Skeletal muscle satellite cell (primary cell): ENCODE data around the gene SOCS3.

Source experiments
- H3K27me3 ChIP-seq: 2 replicates; pipeline ENCODE4 v1.7.0; 2013; ENCODE audit warnings: low read length; ENCODE audit not compliant: control insufficient read depth, insufficient read depth
- H3K36me3 ChIP-seq: 2 replicates; pipeline ENCODE4 v1.7.0; 2013; ENCODE audit warnings: mild to moderate bottlenecking, control low read depth, low read length; ENCODE audit not compliant: insufficient read depth
- H3K4me1 ChIP-seq: 2 replicates; pipeline ENCODE4 v1.7.0; 2013; ENCODE audit warnings: low read length; ENCODE audit not compliant: control insufficient read depth, insufficient read depth
- H3K4me2 ChIP-seq: 2 replicates; pipeline ENCODE4 v1.7.0; 2013; ENCODE audit warnings: mild to moderate bottlenecking, low read length
- H3K4me3 ChIP-seq: 2 replicates; pipeline ENCODE4 v1.7.0; 2013; ENCODE audit warnings: low read length
- H3K9ac ChIP-seq: 2 replicates; pipeline ENCODE4 v1.7.0; 2013; ENCODE audit warnings: mild to moderate bottlenecking, low read depth, low read length, moderate library complexity
- H3K9me3 ChIP-seq: replicated peaks from 2 replicates; pipeline ENCODE4 v1.7.0; 2013; ENCODE audit warnings: mild to moderate bottlenecking, control low read depth, low read length

SOCS3 gene

DNA sequence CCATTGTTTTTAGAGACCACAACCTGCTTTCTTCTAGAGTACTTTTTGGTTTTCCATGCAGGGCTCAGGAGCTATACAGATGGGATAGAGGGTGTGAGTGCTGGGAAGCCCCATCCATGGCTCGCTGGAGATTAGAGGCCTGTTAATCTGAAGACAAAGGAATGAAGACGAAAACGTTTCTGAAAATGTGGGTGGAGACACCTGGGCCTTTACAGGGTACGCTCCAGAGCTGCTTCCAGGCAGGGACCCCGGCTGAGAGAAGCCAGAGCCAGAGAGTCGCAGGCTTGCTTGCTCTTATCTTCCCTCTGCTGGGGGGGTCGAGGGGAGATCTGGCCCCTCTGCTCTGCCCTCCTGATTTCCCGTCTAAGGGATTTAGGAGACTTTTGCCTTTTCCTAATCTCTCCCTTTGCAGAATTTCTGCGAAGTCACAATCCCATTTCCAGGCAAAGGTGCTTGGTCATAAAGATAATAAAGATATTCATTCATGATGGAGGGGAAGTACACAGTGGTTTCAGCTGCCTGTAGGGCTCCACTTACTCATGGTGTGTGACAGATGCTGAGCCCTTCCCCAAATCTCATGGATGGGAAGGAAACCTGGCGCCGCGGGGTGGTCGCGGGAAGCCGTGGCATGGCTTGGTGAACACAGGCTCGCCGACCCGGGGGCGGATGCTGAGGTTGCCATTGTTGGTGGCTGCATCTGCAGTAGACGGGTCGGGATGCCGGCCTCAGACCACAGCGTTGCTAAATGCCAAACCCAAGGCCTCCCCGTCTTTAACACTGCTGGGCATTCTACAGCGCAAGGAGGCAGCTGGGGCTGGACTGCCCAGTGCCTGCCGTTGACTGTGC, 4.8 kb upstream of the SOCS3 start:
- H3K4me2 ChIP-seq = no peak overlapping the region
- no peak overlapping the region for H3K9ac ChIP-seq
- H3K4me3 ChIP-seq = no peak overlapping the region
- H3K9me3 ChIP-seq = no peaks in the 10 kb centered on the region
- peaks cover 7% of the 10 kb centered on the region for H3K27me3 ChIP-seq
- peaks cover 19% of the 10 kb centered on the region for H3K4me1 ChIP-seq
- no peaks in the 10 kb centered on the region for H3K36me3 ChIP-seq

DNA sequence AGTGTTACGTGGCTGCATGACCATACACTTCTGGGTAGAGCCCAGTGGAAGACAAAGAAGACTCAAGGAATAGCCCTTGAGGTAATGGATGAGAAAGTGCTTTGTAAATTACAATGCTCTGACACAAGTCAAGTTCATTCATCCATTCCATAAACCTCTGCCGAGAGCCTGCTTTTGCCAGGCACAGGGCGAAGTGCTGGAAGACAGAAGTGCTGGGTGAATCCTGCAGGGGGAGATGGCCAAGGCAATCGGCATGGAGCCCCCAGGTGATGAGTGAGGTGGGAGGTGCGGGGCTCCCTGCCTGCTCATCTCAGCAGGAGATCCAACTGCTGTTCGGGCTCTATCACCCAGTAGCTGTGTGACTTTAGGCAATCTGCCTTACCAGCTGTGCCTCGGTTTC, 2.8 kb upstream of the SOCS3 start:
- no peak overlapping the region for H3K4me2 ChIP-seq
- peaks cover 32% of the 10 kb centered on the region for H3K4me1 ChIP-seq
- no peak overlapping the region for H3K4me3 ChIP-seq
- H3K9me3 ChIP-seq = no peaks in the 10 kb centered on the region
- H3K36me3 ChIP-seq = peaks cover 12% of the 10 kb centered on the region
- H3K27me3 ChIP-seq = peaks cover 7% of the 10 kb centered on the region
- no peak overlapping the region for H3K9ac ChIP-seq

DNA sequence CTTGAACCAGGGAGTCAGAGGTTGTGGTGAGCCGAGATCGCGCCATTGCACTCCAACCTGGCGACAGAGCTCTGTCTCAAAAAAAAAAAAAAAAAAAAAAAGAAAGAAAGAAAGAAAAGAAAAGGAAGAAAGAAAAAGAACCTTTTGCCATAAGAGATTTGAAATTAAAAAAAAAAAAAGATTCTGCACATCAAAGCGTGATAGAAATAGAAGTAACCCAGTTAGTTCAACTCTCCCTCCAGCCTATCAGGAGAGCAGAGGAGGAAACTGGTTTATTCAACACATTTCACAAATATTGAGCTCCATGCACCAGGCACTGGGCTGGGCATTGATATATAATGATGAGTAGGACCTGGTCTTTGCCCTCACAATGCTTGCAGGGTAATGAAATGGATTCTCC, 2.4 kb upstream of the SOCS3 start:
- Histone ChIP-seq H3K36me3 (peaks cover 17% of the 10 kb centered on the region), H3K9ac (no peak overlapping the region), H3K4me1 (peaks cover 36% of the 10 kb centered on the region), H3K4me2 (no peak overlapping the region), H3K9me3 (no peaks in the 10 kb centered on the region), H3K4me3 (no peak overlapping the region), H3K27me3 (peaks cover 7% of the 10 kb centered on the region)

DNA sequence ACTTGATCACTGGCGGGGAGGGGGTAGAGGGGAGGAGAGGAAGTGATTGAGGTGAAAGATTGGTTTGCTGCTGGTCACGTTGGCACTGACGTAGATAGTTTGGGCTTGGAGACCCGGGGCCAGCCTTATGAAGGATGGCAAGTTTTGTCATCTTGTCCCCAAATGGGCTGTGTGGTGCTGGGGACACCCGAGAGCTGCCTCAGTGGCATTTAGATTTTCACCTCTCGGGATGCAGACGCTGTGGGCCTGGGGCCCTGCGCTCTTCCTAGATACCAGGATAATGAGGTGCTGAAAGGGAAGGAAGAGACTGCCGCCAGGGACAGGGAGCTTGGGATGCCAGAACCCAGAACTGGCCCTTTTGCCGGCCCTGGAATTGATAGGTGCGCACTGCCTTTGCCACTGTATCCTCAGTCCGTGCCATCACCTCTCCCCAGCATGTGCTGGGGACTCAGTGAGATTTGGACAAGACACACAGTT, 1.4 kb upstream of the SOCS3 start:
- Histone ChIP-seq H3K4me2 (no peak overlapping the region), H3K9me3 (no peaks in the 10 kb centered on the region), H3K4me1 (peaks cover 38% of the 10 kb centered on the region), H3K9ac (no peak overlapping the region), H3K4me3 (no peak overlapping the region), H3K36me3 (peaks cover 24% of the 10 kb centered on the region), H3K27me3 (peaks cover 3% of the 10 kb centered on the region)

DNA sequence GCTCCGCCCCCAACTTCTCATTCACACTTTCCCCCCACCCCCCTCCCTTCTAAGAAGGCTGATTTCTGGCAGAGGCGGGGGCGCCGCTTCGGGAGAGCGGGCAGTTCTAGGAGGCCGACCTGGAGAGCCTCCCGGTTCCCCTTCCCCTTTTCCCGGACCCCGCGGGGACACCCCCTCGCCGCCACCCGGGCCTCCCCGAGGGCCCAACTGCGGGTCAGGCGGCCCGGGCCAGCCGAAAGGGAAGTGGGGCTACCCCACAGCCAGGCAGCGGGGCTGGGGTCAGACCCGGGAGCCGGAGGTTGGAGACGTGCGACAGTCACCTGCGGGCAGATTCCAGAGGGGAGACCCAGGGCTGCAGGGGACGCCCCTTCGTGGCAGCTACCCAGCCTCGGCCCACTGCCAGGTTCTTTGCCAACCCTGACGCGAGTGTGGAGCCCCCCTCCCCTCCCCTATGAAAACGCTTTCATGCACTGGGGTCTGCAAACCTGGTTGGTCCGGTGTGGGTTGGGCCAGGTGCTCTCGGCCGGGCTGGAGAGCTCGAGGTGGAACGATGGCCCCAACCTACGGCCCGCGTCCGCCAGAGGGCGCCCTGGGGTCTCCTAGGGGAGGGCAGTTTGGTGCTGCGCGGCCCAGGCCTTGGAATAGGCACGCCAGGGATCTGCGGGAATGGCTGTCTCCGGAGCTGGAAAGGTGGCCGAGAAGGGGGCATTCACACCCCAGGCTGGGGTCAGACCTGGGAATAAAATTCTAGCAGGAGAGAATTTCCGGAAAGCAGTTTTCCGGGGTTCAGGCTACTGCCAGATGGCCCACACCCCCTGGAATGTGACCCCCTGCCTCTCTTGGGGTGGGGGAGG, 721 bp upstream of the SOCS3 start:
- peak overlapping the region; percentile 92 for H3K9ac ChIP-seq
- peak overlapping the region; percentile 89 for H3K4me3 ChIP-seq

DNA sequence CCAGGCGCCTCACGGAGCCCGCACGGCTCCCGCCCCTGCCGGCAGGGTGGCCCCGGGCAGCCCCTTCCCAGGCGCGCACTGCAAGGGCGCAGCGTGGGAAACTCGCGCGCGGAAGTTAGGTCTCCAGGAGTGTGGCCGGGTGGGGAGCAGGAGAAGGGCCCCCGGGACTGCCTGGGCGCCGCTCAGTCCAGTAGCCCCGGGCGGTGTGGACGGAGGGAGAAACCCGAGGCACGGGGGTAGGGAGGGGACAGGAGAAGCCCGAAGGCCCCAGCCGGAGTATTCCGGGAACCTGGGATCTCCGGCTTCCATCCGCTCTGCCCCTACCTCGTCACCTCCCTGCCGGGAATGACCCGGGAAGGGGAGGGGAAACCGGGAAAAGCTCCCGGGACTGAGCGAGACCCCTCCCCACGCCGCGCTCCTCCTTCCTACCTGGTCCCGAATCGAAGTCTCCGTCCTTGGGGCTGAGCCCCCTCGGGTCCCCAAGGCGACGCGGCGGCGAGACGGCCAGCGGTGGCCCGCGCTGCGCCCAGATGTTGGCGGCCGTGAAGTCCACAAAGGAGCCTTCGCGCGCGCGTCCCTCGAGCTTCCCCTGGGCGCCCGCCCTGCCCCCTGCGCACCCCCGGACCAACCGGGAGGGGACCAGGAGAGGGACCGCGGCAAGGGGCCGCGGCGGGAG, 418 bp downstream of the SOCS3 start:
- Histone ChIP-seq H3K27me3 (no peaks in the 10 kb centered on the region), H3K4me2 (peak overlapping the region; percentile 97), H3K4me3 (peak overlapping the region; percentile 89), H3K9me3 (no peaks in the 10 kb centered on the region), H3K9ac (peak overlapping the region; percentile 92), H3K36me3 (peaks cover 30% of the 10 kb centered on the region), H3K4me1 (peaks cover 33% of the 10 kb centered on the region)

More for the DNA sequence above, 721 bp upstream of the SOCS3 start:
- Histone ChIP-seq H3K4me1 (peaks cover 37% of the 10 kb centered on the region), H3K9me3 (no peaks in the 10 kb centered on the region), H3K27me3 (no peaks in the 10 kb centered on the region), H3K36me3 (peaks cover 30% of the 10 kb centered on the region), H3K4me2 (peak overlapping the region; percentile 81)

DNA sequence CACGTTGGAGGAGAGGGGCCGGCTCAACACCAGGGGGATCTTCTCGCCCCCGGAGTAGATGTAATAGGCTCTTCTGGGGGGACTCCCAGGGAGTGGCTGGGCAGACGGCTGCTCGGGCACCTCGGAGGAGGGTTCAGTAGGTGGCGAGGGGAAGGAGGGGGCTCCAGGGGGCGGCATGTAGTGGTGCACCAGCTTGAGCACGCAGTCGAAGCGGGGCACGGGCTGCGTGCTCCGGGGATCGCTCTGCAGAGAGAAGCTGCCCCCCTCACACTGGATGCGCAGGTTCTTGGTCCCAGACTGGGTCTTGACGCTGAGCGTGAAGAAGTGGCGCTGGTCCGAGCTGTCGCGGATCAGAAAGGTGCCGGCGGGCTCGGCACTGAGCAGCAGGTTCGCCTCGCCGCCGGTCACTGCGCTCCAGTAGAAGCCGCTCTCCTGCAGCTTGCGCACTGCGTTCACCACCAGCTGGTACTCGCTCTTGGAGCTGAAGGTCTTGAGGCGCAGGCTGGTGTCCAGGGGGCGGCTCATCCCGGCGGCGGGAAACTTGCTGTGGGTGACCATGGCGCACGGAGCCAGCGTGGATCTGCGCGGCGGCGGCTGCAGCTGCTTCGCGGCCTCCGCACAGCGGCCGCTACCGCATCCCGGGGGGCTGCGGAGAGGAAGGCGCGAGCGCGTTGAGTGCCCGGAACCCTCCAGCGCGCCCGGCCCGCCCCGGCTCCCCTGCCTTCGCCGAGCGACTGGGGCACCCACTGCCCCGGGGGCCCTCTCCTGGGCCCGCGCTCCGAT, 1.1 kb downstream of the SOCS3 start:
- Histone ChIP-seq H3K27me3 (no peaks in the 10 kb centered on the region), H3K9ac (peak overlapping the region; percentile 92), H3K4me2 (peak overlapping the region; percentile 97), H3K4me3 (peak overlapping the region; percentile 89), H3K9me3 (no peaks in the 10 kb centered on the region), H3K36me3 (peaks cover 30% of the 10 kb centered on the region), H3K4me1 (peaks cover 40% of the 10 kb centered on the region)

DNA sequence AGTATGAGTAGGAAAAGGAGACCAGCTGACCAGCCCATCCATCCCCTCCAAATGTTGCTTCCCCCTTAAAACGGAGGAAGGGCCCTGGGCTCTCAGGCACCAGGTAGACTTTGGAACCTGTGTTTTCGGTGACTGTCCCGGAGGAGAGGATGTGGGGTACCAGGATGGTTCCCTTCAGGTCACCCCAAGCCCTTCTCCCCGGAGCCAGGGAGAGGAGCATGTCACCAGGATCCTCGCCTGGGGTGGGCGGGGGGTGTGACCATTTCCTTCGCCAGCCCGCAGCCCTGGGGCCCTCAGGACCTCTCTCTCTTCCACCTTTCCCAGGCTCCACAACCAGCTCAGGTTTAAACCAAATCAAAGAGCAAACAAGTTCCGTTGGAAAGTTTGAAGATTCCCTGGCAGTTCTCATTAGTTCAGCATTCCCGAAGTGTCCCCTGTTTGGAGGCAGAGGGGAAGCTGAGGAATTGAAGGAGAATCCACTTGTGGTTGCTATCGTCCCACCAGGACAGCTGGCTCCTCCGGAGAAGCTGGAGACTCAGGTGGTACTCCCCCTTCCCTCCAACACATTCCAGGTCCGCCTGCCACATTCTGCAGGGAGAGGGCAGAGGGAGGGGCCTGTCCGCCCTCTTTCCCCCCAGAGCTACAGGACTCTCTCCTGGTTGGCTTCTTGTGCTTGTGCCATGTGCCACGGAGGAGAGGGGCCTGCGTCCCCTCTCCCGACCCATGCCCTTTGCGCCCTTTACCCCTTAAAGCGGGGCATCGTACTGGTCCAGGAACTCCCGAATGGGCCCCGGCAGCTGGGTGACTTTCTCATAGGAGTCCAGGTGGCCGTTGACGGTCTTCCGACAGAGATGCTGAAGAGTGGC, 2.0 kb downstream of the SOCS3 start:
- H3K27me3 ChIP-seq = no peaks in the 10 kb centered on the region
- H3K4me2 ChIP-seq = peak overlapping the region; percentile 97
- H3K4me3 ChIP-seq = peak overlapping the region; percentile 89
- peak overlapping the region; percentile 92 for H3K9ac ChIP-seq
- H3K4me1 ChIP-seq = peaks cover 48% of the 10 kb centered on the region
- peaks cover 30% of the 10 kb centered on the region for H3K36me3 ChIP-seq
- H3K9me3 ChIP-seq = no peaks in the 10 kb centered on the region

DNA sequence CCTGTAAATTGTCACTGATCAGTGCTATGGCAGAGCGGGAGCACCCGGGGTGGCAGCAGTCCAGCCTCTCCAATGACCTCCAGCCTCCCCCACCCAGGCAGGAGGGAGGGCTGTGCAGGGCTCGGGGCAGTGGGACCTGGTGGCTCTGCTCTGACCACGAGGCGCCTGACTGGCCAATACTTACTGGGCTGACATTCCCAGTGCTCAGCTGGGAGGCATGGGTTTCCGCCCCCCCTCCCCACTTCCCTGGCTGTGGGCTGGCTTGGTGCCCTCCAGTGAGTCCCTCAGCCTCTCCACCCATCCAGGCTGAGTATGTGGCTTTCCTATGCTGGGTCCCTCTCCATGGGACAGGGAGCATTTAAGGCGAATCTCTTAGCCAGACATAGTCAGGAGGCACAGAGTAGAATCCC, 2.7 kb downstream of the SOCS3 start:
- no peaks in the 10 kb centered on the region for H3K9me3 ChIP-seq
- H3K4me1 ChIP-seq = peaks cover 54% of the 10 kb centered on the region
- no peaks in the 10 kb centered on the region for H3K27me3 ChIP-seq
- peak overlapping the region; percentile 92 for H3K9ac ChIP-seq
- peak overlapping the region; percentile 89 for H3K4me3 ChIP-seq
- peak overlapping the region; percentile 97 for H3K4me2 ChIP-seq
- peaks cover 30% of the 10 kb centered on the region for H3K36me3 ChIP-seq

DNA sequence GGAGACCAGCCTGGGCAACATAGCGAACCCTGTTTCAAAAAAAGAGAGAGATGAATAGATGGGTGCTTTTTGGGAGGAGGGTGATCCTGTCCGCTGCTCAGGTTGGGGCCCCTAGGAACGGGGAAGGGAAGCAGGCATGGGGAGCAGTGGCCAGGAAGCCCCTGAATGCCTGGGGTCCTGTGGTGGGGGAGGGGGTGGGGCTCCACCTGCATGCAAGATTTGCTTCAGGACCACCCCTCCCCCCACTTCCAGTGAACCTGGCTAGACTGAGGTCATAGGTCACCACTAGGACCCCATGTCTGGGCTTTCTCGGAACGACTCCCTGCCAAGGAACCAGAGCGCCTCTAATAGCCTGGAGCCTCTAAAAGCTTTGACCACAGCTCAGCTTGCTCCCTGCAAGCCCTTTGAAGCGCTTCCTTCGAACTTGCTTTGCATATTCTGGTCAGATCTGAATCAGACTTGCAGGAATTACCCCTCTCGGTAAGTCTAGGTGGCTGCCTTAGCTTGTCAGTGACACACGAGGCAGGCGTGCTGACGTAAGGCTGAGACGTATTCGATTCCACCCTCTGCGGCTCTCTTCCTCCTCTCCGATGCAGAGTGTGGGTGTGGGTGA, 3.7 kb downstream of the SOCS3 start:
- Histone ChIP-seq H3K4me3 (no peak overlapping the region), H3K36me3 (peaks cover 30% of the 10 kb centered on the region), H3K9me3 (no peaks in the 10 kb centered on the region), H3K27me3 (no peaks in the 10 kb centered on the region), H3K4me1 (peaks cover 64% of the 10 kb centered on the region), H3K9ac (no peak overlapping the region), H3K4me2 (peak overlapping the region; percentile 44)
